Esophagus muscularis mucosa (tissue), 3 donors: ENCODE results near the gene DDIT3.

Experiments
- CTCF ChIP-seq, 3 experiments: fragments of 200-600 bp in 2 of 3; fragments of 450-650 bp in 1 of 3; sonication (generic) in 2 of 3; IDR thresholded peaks; one replicate each; pipeline ENCODE4 v1.5.1; 2017 to 2019; ENCODE audit warnings: antibody characterized with exemption in 3 of 3, mild to moderate bottlenecking in 2 of 3, moderate library complexity in 1 of 3
- POLR2A ChIP-seq: fragments of 450-650 bp; IDR thresholded peaks from one replicate; pipeline ENCODE4 v1.6.1; 2017; ENCODE audit warnings: antibody characterized with exemption, moderate library complexity, mild to moderate bottlenecking, low read depth
- POLR2AphosphoS5 ChIP-seq, 2 donors: sonication (generic); formaldehyde crosslinking; IDR thresholded peaks; one replicate each; pipeline ENCODE4 v1.6.1; 2017; ENCODE audit warnings: antibody characterized with exemption in 2 of 2

GRCh38 chr12:57551637-57552305, 31.5 kb upstream of the DDIT3 start:
- TF ChIP-seq CTCF (IDR thresholded peaks at IDR 0.05) = no peak
- TF ChIP-seq POLR2A = no peak
- no peak for TF ChIP-seq POLR2AphosphoS5 (IDR thresholded peaks at IDR 0.05)
